LNCaP clone FGC (cell line): Measurements from ENCODE around the gene PCDHB14.
"Not testable (repeated sequence)": the region's sequence is repeated elsewhere in the genome, so short reads cannot be mapped to it uniquely, and the experiment has no call there.

Experiments
- DNase-seq: peaks from one replicate; pipeline ENCODE4 v3.0.0-alpha.2; 2011; ENCODE audit warnings: low read depth
- H3K4me3 ChIP-seq: 2 replicates; pipeline ENCODE4 v1.5.1; 2011; ENCODE audit warnings: mild to moderate bottlenecking, low read depth, low read length, control low read depth
- CTCF ChIP-seq: IDR thresholded peaks from 2 replicates; pipeline ENCODE4 v1.5.1; 2012; ENCODE audit warnings: mild to moderate bottlenecking; ENCODE audit not compliant: control insufficient read depth, insufficient read depth; ENCODE audit errors: extremely low read depth

The PCDHB14 gene

GRCh38 chr5:141234109-141234667 lies 11.0 kb downstream of the PCDHB14 start:
- TF ChIP-seq CTCF: peak; percentile 42
- peak overlapping the region; percentile 39 for H3K4me3 ChIP-seq

GRCh38 chr5:141235922-141236321 lies 12.8 kb downstream of the PCDHB14 start:
- H3K4me3 ChIP-seq, DNase-seq: not testable (repeated sequence)

More at GRCh38 chr5:141234109-141234667, 11.0 kb downstream of the PCDHB14 start:
- no peak for DNase-seq

- H3K4me3 ChIP-seq: no peak overlapping the region
- DNase-seq: no peak
- no peak for TF ChIP-seq CTCF
Observed at GRCh38 chr5:141236516-141237313, 13.6 kb downstream of the PCDHB14 start.

- TF ChIP-seq CTCF: no peak
- H3K4me3 ChIP-seq: no peak overlapping the region
- DNase-seq: no peak
Observed at GRCh38 chr5:141241496-141241895, 18.4 kb downstream of the PCDHB14 start.

- H3K4me3 ChIP-seq: peak within 1 kb of the TSS; percentile 47
- TF ChIP-seq CTCF: peak; percentile 29; the same call in 1 of the 2 replicates
- DNase-seq: no peak
Observed at GRCh38 chr5:141245250-141245717, 22.1 kb downstream of the PCDHB14 start, which contains the start of gene PCDHB15. Gene PCDHB15, plus strand, starts transcription at chr5:141245395. Its CDS starts 184 bp downstream, at chr5:141245579.

- not testable (repeated sequence) for H3K4me3 ChIP-seq, DNase-seq
Observed at GRCh38 chr5:141246971-141247370, 23.8 kb downstream of the PCDHB14 start.

GRCh38 chr5:141247434-141247833 lies 24.3 kb downstream of the PCDHB14 start:
- DNase-seq, H3K4me3 ChIP-seq: not testable (repeated sequence)

- no peak for DNase-seq
- TF ChIP-seq CTCF: no peak
- no peak overlapping the region for H3K4me3 ChIP-seq
Observed at GRCh38 chr5:141250576-141250975, 27.4 kb downstream of the PCDHB14 start.
